GM04504 (cell line): ENCODE data around the gene DOCK8.
"Not testable (repeated sequence)": the region's sequence is repeated elsewhere in the genome, so short reads cannot be mapped to it uniquely, and the experiment has no call there.

Experiments
- DNase-seq: peaks from one replicate; pipeline ENCODE4 v3.0.0-alpha.2; 2012; ENCODE audit warnings: low read depth

Gene DOCK8

GRCh38 chr9:224582-225520, 10.2 kb downstream of the DOCK8 start:
- no peak for DNase-seq

GRCh38 chr9:227860-228259, 13.2 kb downstream of the DOCK8 start:
- no peak for DNase-seq

GRCh38 chr9:228929-229695, 14.4 kb downstream of the DOCK8 start:
- DNase-seq, result no peak

GRCh38 chr9:231625-232024, 17.0 kb downstream of the DOCK8 start:
- DNase-seq, result not testable (repeated sequence)

- not testable (repeated sequence) for DNase-seq
Measured at GRCh38 chr9:233708-234107, 19.0 kb downstream of the DOCK8 start.

- no peak for DNase-seq
Measured at GRCh38 chr9:237141-237857, 22.6 kb downstream of the DOCK8 start.

- DNase-seq, result no peak
Measured at GRCh38 chr9:237858-238345, 23.2 kb downstream of the DOCK8 start.

- DNase-seq, result no peak
Measured at GRCh38 chr9:242461-243080, 27.9 kb downstream of the DOCK8 start.

- no peak for DNase-seq
Measured at GRCh38 chr9:248278-248961, 33.8 kb downstream of the DOCK8 start.

GRCh38 chr9:249025-249424, 34.4 kb downstream of the DOCK8 start:
- no peak for DNase-seq

GRCh38 chr9:250039-250438, 35.4 kb downstream of the DOCK8 start:
- DNase-seq, result no peak

- DNase-seq, result no peak
Measured at GRCh38 chr9:250625-251024, 36.0 kb downstream of the DOCK8 start.

GRCh38 chr9:251398-251797, 36.7 kb downstream of the DOCK8 start:
- DNase-seq, result no peak

- DNase-seq, result no peak
Measured at GRCh38 chr9:253539-253938, 38.9 kb downstream of the DOCK8 start.

GRCh38 chr9:254516-254915, 39.9 kb downstream of the DOCK8 start:
- DNase-seq, result no peak

GRCh38 chr9:257957-258356, 43.3 kb downstream of the DOCK8 start:
- no peak for DNase-seq

- no peak for DNase-seq
Measured at GRCh38 chr9:259405-260404, 45.0 kb downstream of the DOCK8 start.

GRCh38 chr9:264231-264630, 49.6 kb downstream of the DOCK8 start:
- no peak for DNase-seq

GRCh38 chr9:265209-265870, 50.7 kb downstream of the DOCK8 start:
- DNase-seq, result no peak
